HG03378 (cell line): ENCODE data around the gene RCBTB2.
"Not testable (repeated sequence)": the region's sequence is repeated elsewhere in the genome, so short reads cannot be mapped to it uniquely, and the experiment has no call there.

ENCODE experiments used
- ATAC-seq: cut with Tn5 transposase; IDR thresholded peaks from one replicate; pipeline ENCODE4 v1.9.1; 2021; ENCODE audit warnings: mild to moderate bottlenecking, moderate library complexity; ENCODE audit not compliant: unreplicated experiment

RCBTB2 gene

GRCh38 chr13:48457578-48458242 is 75.2 kb downstream of the RCBTB2 start:
- no peak for ATAC-seq

GRCh38 chr13:48456546-48456945 is 76.3 kb downstream of the RCBTB2 start:
- no peak for ATAC-seq

GRCh38 chr13:48451196-48451595 is 81.7 kb downstream of the RCBTB2 start:
- not testable (repeated sequence) for ATAC-seq

- ATAC-seq = no peak
Observed at GRCh38 chr13:48449656-48450055, 83.2 kb downstream of the RCBTB2 start.

DNA sequence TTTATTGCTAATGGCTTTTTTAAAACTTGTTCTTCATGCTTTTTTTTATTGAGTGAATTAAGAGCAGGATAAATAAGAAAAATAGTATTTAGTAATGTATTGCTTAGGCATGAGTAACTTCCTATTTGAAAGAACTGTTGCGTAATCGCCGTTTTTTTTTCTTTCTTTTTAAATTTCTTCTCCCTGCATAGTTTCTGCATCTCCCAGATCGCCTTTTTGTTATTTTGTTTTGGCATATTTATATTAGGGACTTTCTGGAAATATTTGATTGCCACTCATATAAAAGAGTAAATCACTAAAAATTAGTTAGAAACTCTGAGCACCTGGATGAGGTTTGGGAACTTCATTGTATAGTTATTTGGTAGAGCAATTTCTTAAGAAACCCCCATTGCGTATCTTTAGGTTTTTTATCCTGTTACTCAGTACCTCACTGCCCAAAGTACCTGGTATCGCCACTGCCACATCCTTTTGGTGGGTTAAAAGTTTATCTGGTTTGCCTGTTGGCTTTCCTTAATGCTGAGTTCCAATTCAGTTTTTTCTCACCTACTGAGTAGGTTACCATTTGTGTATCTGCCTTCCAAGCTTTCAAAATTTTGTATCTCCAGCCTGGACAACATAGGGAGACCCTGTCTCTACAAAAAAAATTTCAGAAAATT is 83.8 kb downstream of the RCBTB2 start:
- ATAC-seq = no peak

GRCh38 chr13:48448285-48448958 is 84.5 kb downstream of the RCBTB2 start:
- no peak for ATAC-seq

- ATAC-seq = no peak
Observed at GRCh38 chr13:48446464-48446863, 86.4 kb downstream of the RCBTB2 start.

DNA sequence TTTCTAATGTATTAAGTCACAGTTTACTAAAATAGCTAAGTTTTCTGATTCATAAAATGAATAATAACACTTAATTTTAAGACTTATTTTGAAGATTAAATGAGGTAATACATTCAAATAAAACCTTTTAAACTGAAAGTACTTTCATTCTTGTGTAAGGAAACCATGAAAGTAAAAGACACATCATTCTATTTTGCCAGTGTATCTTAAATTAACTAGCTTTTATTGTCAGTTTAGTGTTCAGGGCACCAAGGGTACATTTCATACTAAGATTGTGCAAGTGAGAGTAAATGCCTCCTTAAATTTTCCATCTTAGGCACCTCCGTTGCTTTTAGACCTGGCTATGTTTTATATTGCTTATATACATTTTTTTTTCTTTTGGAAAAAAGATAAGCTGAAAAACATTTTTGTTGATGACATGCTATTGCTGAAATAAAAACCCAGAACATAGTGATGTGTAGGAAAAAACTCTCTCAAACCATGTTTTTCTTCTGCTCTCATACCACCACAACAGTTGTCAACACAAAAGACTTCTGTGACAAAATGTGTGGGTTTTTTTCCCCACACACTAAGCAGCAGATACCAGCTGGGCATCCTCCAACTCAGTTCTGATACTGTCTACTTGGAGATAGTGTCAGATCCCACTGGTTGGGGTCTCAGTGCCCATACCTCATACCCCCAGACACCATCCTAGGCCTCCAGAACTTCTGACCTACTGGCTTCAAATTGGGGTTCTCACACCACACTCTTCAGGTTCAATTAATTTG is 89.3 kb downstream of the RCBTB2 start:
- ATAC-seq = no peak
